Stimulated activated CD4-positive, alpha-beta T cell treated with anti-CD3 and anti-CD28 coated beads, TNF-alpha, amount 100 ng/mL, for 1 hour (primary cell): ENCODE results near the gene ZNF282.

Experiments used
- DNase-seq, 3 donors: peaks; one replicate each; pipeline ENCODE4 v3.0.0-alpha.2; 2020; ENCODE audit warnings: low read depth in 3 of 3, low spot score in 1 of 3

ZNF282 gene

DNA sequence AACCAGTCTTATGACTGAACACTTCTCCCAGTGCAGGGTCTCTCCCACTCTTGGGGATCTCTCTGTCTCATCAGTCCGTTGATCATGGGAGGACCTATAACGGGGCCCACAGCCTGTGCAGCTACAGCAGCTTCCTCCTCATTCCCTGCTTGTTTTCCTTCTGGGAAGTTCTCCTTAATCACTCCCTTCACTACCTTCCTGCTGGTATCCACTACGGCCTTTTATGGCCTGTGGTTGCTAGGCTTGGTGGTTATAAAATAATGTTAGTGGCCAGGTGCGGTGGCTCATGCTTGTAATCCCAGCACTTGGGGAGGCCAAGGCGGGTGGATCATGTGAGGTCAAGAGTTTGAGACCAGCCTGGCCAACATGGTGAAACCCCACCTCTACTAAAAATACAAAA lies 3.5 kb upstream of the ZNF282 start:
- DNase-seq = no peak

DNA sequence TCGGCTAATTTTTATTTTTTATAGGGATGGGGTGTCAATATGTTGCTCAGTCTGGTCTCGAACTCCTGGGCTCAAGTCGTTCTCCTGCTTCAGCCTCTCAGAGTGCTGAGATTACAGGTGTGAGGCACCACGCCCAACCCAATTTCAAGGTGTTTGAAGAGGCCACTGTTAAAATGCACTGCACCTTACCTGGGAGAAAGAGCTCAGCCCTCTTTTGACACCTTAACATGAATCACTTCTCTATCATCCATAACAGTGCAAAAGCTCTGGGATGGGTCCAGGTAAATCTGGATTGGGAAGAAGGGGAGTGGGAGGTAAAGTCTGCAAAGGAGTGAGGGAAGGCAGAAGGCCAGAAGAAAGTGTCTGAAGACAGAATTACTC lies 557 bp upstream of the ZNF282 start:
- DNase-seq = no peak

GRCh38 chr7:149196151-149196704 lies 882 bp downstream of the ZNF282 start:
- DNase-seq = no peak

DNA sequence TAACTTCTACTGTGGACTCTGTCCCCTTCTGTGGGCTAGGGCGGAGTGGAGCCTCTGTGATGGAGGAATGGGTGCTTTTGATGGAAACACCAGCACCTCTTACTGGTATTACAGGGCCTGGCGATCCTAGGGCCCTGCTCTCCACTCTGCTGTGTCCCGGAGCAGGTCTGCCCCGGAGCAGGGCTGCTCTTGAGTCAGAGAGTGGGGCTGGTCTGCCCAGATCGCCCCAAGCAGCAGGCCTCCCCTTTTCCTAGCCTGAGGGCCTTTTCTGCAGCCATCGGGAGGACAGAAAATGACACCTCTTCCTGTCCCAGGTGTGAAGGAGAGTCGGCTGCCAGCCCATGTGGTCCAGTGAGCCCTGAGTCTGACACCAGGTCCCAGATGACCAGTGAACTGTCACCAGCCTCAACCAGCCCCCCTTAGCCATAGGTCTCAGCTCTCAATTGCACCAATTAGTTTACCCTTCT lies 1.4 kb downstream of the ZNF282 start:
- DNase-seq = no peak

DNA sequence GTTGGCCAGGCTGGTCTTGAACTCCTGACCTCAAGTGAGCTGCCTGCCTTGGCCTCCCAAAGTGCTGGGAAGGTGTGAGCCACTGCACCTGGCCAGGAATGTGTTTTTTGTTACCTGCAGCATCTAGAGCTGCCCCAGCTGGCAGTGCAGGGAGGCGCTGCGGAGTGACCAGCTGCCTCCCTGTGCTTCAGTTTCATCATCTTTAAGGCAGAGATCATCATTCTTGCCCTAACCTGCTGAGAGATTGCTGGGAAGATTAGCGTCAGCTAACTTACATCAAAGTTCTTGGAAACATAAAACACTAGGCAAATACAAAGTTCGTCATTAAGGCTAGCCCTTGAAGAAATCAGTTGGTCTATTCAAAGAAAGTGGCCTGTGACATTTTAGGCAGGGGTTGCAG lies 2.3 kb downstream of the ZNF282 start:
- no peak for DNase-seq

GRCh38 chr7:149198161-149198816 lies 2.9 kb downstream of the ZNF282 start:
- no peak for DNase-seq

DNA sequence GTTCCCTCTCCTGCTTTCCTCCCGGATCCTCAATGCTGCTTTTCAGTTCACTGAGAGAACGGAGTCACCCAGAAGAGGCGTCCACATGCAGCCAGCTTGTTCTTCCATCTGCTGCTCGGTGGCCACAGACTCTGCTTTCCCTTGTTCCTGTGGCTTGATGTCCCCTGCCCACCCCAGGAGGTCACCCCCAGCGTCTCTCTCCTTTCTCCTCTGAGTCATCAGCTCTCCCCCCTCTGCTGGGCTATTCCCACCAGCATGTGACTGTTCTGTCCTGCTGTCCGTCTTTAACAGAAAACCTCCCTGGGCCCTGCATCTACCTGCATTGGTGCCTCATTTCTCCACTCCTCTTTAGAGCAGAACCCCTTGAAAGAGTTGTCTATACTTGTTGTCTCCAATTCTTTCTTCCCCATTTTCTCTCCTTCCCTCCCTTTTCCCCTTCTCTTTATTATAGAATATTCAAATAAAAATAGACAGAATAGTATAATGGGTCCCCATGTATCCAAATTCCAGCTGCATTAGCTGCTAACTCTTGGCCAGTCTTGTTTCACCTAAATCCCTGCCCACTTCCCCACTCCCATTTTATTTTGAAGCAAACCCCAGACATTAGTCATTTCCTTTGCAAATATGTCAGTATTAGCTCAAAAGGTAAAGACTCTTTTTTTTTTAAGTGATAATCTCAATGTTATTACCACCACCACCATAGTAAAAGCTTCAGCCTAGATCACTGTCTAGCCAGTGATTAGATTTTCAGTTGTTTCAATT lies 4.1 kb downstream of the ZNF282 start:
- no peak for DNase-seq

DNA sequence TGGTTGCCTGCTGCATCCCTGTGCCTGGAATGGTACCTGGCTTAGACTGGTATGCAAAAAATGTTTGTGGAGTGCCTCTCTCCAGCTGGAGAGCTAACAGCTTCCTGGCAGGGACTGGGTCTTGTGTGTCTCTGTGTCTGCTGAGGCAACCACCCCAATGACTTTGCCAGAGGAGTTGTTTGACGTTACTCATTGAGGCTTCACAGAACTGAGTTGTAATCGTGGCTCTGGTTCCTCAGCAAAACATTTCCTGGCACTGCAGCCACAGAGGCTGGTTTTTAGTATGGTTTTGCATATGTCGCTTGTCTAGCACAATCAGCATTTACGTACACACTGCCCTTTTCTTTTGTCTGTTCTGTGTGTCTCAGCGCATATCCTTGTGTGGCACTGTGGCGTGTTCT lies 7.5 kb downstream of the ZNF282 start:
- no peak for DNase-seq

- no peak for DNase-seq
These were observed 10.5 kb downstream of the ZNF282 start for GRCh38 chr7:149205690-149206381.

DNA sequence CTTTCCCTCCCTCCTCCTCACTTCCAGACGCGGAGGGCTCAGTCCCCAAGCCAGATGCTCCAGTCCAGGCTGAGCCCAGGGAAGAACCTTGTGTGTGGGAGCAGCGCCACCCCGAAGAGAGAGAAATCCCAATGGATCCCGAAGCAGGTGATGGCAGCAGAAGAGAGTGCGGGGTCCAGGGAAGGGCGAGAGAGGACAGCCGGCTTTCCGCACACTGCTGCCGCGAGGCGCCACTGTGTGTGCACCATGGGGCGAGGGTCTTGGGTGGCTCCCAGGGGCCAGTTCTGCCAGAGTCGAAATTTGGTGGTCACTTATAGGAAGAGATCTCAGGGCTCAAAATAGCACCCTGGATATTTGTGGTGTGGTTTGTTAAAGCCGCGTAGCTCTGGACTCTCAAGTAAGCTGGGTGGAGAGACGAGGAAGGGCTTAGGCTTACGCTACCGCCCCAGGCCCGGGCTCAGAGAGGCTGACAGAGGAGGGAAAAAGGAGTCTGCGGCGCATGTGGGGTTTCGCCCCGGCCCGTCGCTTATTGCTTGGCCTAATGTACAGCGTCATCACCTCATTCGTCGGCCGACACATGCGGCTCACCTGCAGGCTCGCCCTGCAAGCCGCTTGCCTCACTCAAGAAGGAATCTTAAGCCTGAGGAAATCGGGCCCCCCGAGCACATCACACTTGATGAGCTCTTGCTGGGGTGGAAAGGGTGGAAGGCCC lies 12.1 kb downstream of the ZNF282 start:
- no peak for DNase-seq

DNA sequence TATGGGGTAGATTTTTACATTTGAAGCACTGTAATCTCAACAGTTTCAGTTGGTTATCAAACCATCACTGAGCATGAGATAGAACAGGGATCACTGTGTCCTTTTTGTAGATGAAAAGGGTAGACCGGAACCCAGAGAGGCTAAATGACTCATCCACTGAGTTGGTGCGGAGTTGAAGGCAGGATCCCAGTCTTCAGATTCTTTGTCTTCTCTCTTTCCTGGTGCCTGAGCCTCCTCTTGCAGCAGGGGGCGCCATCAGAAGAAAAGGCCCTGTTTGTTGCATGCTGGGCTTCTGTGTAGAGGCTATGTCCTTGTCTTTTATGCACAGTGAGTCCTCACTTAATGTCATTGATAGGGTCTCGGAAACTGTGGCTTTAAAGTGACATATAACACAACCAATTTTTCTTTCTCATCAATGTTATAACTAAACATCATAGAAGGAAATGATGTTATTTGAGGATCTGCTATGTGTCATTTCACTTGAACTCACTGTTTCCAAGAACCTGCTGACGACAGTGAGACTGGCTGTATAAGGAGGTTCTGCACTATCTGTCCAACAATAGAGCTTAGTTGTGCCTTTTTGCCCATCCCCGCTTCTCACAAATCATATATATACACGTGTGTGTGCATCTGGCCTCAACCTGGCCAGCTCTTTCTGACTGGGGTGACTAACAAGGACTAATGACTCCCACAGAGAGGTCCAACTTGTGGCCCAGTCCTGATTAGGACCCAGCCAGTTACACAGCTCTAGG lies 14.3 kb downstream of the ZNF282 start:
- peak in 2 of 3 donors; percentile 25 to 67 for DNase-seq

- no peak for DNase-seq
These were observed 15.2 kb downstream of the ZNF282 start for GRCh38 chr7:149210551-149210950.

DNA sequence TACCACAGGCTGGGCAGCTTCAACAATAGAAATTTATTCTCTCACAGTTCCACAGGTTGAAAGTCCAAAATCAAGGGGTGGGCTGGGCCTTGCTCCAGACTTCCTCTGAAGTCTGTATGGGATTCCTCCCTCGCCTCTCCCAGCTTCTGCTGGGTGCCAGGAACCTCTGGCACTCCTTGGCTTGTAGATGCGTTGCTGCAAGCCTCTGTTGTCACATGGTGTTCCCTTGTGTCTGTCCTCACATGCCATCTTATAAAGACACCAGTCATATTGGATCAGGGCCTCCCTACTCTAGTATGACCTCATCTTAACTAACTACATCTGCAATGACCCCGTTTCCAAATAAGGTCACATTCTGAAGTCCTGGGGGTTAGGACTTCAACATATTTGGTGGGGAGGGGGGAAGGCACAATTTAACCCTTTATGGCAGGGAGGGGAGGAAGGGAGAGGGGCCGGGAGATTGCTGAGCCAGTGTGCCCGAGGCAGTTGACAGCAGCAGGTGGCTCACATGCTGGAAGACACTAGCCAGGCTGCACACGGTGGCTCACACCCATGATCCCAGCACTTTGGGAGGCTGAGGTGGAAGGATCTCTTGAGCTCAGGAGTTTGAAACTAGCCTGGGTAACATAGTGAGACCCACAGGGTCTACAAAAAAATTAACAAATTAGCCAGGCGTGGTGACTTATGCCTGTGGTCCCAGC lies 18.8 kb downstream of the ZNF282 start:
- DNase-seq = no peak

GRCh38 chr7:149216402-149216801 lies 21.1 kb downstream of the ZNF282 start:
- no peak for DNase-seq

DNA sequence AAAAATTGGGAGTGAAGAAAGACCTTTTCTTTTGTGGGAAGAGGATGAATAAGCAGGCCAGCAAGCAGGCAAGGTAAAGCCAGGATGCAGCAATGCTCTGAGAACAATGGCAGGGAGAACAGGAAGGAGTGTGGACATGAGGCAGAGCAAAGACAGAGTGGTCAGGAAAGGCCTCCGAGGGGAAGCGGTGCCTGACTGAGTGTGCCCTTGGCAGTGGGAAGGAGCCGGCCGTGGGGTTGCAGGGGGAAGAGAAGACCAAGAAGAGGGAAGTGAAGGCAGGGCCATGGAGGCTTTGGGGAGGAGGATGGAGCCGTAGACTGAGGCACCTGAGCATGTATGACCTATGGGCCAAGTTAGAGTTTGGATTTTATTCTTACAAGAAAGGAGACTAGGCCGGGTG lies 22.2 kb downstream of the ZNF282 start:
- no peak for DNase-seq

DNA sequence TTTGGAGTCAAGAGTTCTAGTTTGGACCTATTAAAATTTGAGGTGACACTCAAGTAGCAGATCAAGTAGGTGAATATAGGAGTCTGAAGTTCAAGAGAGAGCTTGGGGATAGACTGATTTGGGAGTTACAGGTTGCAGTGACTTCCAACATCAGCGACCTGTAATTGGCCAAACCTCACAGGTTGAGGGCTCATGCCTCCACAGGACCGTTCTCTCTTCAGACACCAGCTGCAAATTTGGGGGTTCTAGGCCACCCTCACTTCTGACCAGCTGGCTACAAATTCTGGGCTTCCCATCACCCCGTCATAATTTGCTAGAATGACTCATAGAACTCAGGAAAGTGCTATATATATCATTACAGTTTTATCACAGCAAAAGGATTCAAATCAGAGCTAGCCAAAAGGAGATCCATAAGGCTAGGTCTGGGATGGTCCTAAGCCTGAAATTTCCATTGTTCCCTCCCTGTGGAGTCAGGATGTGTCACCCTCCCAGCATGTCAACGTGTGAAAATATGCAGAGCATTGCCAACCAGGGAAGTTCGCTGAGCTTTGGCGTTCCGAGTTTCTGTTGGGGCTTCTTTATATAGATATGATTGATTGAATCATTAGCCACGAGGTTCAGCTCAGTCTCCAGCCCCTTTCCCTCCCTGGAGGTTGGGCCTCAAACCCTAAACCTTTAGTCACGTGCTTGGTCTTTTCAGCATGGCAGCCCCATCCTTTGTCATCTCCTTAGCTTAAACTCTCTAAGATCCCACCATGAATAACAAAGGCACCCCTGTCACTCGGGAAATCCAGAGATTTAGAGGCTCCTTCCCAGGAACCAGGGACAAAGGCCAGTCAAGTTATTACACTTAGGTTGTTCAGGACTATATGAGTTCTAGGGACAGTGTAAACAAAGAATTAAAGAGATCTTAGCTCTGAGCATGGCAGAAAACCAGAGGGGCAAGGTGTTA lies 23.4 kb downstream of the ZNF282 start:
- DNase-seq = no peak

- DNase-seq = no peak
These were observed 25.2 kb downstream of the ZNF282 start for GRCh38 chr7:149220534-149220933.

GRCh38 chr7:149223176-149223575 lies 27.8 kb downstream of the ZNF282 start:
- DNase-seq = no peak

DNA sequence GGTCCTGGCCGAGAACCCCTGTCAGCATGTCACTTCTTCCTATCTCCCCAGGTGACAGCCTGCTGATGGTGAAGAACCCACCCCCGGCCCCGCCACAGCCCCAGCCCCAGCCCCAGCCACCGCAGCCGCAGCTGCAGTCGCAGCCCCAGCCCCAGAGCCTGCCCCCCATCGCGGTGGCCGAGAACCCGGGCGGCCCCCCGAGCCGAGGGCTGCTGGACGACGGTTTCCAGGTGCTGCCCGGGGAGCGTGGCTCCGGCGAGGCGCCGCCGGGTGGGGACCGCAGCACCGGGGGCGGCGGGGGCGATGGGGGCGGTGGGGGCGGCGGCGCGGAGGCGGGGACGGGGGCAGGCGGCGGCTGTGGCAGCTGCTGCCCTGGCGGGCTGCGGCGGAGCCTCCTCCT lies 28.4 kb downstream of the ZNF282 start:
- DNase-seq = no peak
